ENCODE measurements around the gene MARK4.
"Not testable (repeated sequence)": the region's sequence is repeated elsewhere in the genome, so short reads cannot be mapped to it uniquely, and the experiment has no call there.

MARK4 gene

GRCh38 chr19:45250832-45251451 is at the start of gene MARK4:
MARK4 (plus strand) TSS chr19:45251271; CDS start chr19:45251589, 318 bp downstream.
- DNase-seq = peak; percentile 38 to 43

GRCh38 chr19:45202637-45203036 is 48.4 kb upstream of the MARK4 start:
- no peak for DNase-seq

DNA sequence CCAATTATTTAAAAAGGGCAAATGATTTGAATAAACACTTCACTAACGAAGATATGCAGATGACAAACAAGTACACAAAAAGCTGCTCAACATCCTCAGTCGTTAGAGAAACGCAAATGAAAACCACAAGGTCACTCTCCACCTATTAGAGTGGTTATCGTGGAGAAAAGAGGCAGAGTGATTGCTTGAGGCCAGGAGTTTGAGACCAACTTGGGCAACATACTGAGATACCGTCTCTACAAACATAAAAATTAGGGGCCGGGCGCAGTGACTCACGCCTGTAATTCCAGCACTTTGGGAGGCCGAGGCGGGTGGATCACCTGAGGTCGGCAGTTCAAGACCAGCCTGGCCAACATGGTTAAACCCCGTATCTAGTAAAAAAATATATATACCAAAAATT is 45.3 kb upstream of the MARK4 start:
- no peak for DNase-seq

DNA sequence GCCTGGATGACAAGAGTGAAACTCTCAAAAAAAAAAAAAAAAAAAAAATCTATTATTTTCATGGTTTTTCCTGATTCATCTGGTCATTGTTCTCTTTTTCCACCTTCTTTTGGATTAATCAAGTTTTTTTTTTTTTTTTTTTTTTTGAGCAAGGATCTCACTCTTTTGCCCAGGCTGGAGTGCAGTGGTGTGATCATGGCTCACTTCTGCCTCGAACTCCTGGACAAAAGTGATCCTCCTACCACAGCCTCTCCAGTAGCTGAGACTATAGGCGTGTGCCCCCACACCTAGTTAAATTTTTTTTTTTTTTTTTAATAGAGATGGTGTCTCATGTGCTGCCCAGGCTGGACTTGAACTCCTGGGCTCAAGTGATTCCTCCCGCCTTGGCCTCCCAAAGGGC is 44.7 kb upstream of the MARK4 start:
- DNase-seq = no peak

DNA sequence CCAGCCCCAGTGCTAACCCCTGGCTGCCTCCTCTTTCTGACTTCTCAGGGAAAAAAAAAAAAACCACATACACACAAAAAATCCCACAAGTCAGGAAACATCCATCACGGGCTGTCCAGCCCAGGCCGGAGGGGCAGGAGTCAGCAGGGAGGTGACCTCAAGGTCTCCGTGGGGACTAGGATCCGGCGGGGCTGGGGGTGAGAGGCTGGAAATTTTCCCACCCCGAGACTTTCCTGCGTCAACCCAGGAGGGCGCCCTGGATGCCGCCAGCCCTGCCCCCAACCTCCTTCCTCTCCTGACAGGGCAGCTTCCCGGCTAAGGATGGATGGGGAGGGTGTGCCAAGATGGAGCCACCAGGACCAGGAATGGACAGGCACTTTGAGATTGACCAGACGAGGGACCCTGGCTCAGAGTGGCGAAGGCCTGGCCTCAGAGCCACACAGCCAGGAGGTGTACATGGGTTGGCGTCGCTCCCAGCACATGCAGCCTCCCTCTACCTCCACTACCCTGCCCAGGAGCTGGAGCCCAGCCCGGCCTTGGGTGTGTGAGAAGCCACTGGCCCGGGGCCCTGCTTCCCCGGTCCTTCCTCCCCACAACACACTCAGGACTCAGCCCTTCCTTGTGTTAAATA is 39.2 kb upstream of the MARK4 start:
- DNase-seq = no peak

GRCh38 chr19:45213031-45213430 is 38.0 kb upstream of the MARK4 start:
- DNase-seq = no peak

GRCh38 chr19:45215391-45216191 is 35.5 kb upstream of the MARK4 start:
- no peak for DNase-seq

DNA sequence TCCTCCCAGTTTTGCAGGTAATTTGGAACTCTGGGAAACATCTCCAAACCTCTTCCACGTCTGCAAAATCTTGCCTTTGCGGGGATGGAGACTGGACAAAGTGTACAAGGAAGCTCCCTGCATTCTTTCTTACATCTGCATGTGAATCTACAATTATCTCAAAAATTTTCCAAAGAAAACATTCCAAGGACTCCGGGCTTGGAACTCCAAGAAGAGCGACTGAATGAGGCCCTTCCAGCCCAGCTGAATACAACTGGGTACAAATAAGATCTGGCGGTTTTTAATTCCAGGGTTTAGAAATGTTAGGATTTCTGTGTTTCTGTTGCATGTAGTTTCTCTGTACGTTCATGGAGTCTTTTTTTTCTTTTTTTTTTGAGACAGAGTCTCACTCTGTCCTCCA is 34.4 kb upstream of the MARK4 start:
- no peak for DNase-seq

- DNase-seq = no peak
Measured at GRCh38 chr19:45217193-45217956, 33.7 kb upstream of the MARK4 start.

DNA sequence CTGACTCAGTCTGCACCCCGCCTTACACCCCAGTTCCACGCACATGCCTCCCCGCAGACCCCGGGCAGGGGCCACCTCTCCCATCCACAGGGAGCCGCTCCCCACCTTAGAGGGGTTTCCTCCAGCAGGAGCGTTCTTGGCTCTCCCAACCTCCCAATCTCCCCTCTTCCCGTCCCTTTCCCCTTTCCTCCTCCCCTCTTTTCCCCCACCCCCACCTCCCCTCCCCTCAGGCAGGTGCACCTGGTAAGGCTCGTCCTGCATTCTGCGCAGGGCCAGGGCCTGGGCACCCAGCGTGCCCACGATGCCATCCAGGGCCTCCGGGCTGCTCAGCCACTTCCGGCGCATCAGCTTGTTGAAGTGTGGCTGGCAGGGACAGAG is 33.1 kb upstream of the MARK4 start:
- no peak for DNase-seq

GRCh38 chr19:45218426-45218825 is 32.6 kb upstream of the MARK4 start:
- DNase-seq = no peak

DNA sequence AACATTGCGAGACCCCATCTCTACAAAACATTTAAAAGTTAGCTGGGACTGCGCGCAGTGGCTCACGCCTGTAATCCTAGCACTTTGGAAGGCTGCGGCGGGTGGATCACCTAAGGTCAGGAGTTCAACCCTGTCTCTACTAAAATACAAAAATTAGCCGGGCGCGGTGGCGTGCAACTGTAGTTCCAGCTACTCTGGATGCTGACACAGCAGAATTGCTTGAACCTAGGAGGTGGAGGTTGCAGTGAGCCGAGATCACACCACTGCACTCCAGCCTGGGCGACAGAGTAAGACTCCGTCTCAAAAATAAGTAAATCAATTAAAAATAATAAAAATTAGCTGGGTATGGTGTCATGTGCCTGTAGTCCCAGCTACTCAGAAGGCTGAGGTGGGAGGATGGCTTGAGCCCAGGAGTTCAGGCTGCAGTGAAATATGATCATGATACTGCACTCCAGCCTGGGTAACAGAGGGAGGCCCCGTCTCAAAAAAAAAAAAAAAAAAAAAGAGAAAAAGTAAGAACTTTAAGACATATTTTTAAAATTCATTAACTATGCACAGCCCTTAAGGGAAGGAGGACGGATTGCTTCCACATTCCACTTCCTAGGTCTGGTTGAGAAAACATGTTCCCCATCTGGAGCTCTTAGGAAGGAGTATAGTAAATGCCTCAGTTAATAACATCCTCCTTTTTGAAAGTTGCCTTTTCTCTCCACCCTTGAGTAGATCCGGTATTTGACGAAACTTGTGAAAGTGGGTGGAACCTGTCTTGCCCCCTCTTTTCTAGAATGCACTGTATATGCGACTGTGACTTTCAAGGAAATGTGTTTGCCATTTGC is 31.9 kb upstream of the MARK4 start:
- no peak for DNase-seq

DNA sequence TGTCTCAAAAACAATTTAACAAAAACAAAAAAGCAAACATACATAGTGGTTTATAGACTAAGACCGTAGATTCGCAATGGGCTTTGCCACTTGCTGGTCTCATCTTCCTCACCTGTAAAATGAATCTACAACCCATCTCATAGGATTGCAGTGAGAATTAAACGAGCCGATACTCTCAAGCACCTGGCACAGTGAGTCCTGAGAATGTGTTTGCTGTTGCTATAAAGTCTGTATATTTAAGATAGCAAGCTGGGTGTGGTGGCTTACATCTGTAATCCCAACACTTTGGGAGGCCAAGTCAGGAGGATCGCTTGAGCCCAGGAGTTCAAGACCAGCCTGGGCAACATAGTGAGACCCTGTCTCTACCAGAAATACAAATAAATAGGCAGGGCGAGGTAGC is 28.3 kb upstream of the MARK4 start:
- DNase-seq = no peak

DNA sequence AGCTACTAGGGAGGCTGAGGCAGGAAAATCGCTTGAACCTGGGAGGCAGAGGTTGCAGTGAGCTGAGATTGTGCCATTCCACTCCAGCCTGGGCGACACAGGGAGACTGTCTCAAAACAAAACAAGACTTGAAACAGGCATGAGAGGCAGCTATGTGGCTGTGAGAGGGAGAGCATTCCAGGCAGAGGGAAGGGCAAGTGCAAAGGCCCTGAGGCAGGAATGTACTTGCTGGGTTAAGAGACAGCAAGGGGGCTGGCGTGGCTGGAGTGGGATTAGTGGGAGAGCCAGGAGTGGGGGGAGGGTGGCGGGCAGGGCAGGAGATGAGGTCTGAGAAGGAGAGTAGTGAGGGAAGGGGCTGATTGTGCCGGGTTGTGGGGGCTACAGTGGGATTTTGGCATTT is 27.2 kb upstream of the MARK4 start:
- no peak for DNase-seq

GRCh38 chr19:45224645-45225044 is 26.4 kb upstream of the MARK4 start:
- no peak for DNase-seq

DNA sequence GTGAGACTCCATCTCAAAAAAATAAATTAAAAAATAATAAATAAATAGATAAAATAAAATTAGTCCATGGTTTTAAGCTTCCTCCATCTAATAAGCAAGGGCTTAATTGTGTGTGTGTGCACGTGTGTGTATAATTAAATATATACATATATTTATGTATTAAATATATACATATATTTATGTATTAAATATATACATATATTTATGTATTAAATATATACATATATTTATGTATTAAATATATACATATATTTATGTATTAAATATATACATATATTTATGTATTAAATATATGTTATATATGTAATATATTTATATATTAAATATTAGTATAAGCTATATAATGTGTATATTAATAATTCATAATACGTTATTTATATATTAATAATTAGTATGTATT is 22.0 kb upstream of the MARK4 start:
- not testable (repeated sequence) for DNase-seq

- no peak for DNase-seq
Measured at GRCh38 chr19:45231891-45232290, 19.2 kb upstream of the MARK4 start.

- no peak for DNase-seq
Measured at GRCh38 chr19:45234089-45234869, 16.8 kb upstream of the MARK4 start.

DNA sequence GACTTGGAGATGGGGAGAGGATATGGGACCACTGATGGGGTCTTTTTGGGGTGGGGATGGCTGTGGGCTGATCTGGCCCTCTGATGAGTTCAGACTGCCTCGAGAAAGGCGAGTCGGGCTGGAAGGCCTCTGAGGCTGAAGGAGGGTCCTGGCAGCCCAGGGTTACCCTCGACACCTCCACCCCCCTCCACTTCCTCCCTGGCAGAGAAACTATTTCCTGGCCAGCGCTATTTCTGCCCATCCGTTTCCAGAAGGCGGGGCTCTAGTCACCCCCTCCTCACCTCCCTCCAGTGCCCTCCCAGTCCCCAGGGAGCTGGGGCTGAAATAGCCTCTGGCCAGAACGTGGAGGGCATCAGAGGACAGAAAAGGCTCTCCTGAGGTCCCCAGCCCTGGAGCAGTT is 15.6 kb upstream of the MARK4 start:
- DNase-seq = no peak

DNA sequence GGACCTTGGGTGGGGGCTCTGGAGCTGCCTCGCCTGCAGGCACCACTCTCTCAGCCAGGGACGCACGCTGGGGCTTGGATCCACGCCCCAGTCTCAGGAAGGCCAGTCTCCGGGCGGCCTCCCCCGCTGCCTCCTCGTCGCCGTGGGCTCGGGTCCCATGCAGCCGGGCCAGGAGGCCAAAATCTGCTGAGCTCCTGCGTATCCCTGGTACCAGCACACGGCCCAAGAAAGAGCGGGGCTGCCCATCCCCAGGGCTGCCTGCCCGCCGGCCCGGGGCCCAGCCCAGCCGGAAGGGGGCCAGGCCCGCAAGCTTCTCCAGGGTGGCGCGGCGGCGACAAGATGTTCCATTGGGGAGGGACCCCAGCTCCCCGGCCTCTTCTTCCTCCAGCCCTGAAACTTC is 12.5 kb upstream of the MARK4 start:
- DNase-seq = no peak

- no peak for DNase-seq
Measured at GRCh38 chr19:45243144-45243732, 7.8 kb upstream of the MARK4 start.
